Activated T-cell treated with anti-CD3 and anti-CD28 coated beads, Interleukin-2, amount 50 U/mL, for 72 hours (primary cell): ENCODE results near the gene MCF2L. TPM values are rescaled to one million over a fixed set of nuclear protein-coding genes. Genes with fewer than 3 reads are reported as not detected.
A peak's percentile ranks its signal among the peaks of the same experiment; 100 is the strongest.

ENCODE experiments used
- ATAC-seq, 2 donors: fragments of 150-1000 bp; cut with Tn5 transposase; replicated peaks in 1 of 2; 2 replicates each; pipeline ENCODE4 v1.10.0; 2021; ENCODE audit warnings: moderate library complexity in 2 of 2, mild to moderate bottlenecking in 1 of 2
- DNase-seq, 2 donors: peaks; one replicate each; pipeline ENCODE4 v3.0.0; 2021 to 2022; ENCODE audit warnings: mixed read lengths in 1 of 2
- H3K27ac Mint-ChIP-seq: one replicate; pipeline ENCODE4 v1.8.0; 2022; ENCODE audit warnings: mild to moderate bottlenecking, moderate library complexity, mixed read lengths
- H3K27me3 Mint-ChIP-seq: one replicate; pipeline ENCODE4 v1.8.0; 2022; ENCODE audit warnings: low read depth, mixed read lengths
- H3K36me3 Mint-ChIP-seq, 2 donors: one replicate each; pipeline ENCODE4 v1.8.0; 2022; ENCODE audit warnings: mixed read lengths in 2 of 2, mild to moderate bottlenecking in 1 of 2; ENCODE audit not compliant: insufficient read depth in 2 of 2
- H3K4me1 Mint-ChIP-seq: one replicate; pipeline ENCODE4 v1.8.0; 2022; ENCODE audit warnings: low read depth, mixed read lengths
- H3K4me3 Mint-ChIP-seq, 2 donors: one replicate each; pipeline ENCODE4 v1.8.0; 2022; ENCODE audit warnings: mild to moderate bottlenecking in 2 of 2, mixed read lengths in 2 of 2, moderate library complexity in 2 of 2
- H3K9me3 Mint-ChIP-seq, 2 donors: one replicate each; pipeline ENCODE4 v1.8.0; 2022; ENCODE audit warnings: mixed read lengths in 2 of 2
- total RNA-seq, 2 donors: library from RNA; stranded (reverse); gene quantifications; one replicate each; pipeline ENCODE4 v1.2.3, GENCODE V29; 2022

MCF2L gene
- total RNA-seq, 2 donors from 2014 or later: 9.6 to 11.8 TPM

DNA sequence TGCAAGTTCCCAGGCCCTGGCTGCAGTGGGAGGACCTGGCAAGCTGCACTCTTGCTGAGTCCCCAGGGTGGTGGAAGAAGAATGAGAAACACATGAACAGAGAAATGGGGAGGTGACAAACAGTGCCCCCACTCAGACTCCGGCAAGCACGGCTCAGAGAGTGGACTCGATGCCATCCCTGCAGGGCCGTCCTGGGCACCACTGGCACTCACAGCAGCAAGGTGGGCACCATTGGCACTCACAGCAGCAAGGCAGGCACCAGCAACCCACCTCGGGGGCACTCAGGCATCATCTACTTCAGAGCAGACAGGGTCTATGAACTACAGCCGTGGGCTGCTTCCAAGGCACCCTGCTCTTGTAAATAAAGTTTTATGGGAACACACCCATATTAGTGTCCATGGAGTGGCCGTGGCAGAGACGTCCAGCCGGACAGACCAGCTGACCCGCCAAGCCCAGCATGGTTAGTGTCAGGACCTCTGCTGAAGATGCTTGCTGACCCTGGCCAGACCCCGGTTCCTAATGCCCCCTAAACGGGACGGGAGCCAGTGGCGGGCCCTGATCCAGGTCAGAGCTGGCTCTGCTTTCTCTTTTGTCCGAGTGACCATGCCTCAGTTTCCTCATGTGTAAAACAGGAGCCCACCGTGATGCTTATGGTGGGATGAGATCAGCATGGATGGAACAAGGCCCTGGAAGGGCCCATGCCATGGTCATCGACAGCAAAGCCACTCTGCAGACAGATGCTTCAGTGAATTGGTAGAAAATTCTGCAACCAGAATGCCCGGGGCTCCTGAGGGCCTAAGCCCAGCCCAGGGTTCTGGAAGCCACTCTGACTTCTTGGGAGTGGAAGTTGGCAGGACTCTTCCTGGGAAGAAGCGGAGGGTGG, 151.5 kb downstream of the MCF2L start:
- Mint-ChIP-seq H3K27ac (no peak overlapping the region), H3K4me3 (no peak overlapping the region), H3K4me1 (no peaks in the 10 kb centered on the region), H3K27me3 (no peaks in the 10 kb centered on the region), H3K9me3 (no peaks in the 10 kb centered on the region), H3K36me3 (no peaks in the 10 kb centered on the region)
- ATAC-seq (no peak), DNase-seq (no peak)

- DNase-seq (no peak), ATAC-seq (no peak)
- Mint-ChIP-seq H3K27ac (no peak overlapping the region), H3K36me3 (no peaks in the 10 kb centered on the region), H3K9me3 (no peaks in the 10 kb centered on the region), H3K27me3 (no peaks in the 10 kb centered on the region), H3K4me1 (no peaks in the 10 kb centered on the region), H3K4me3 (no peak overlapping the region)
Observed at GRCh38 chr13:113121183-113121927, 152.3 kb downstream of the MCF2L start.

DNA sequence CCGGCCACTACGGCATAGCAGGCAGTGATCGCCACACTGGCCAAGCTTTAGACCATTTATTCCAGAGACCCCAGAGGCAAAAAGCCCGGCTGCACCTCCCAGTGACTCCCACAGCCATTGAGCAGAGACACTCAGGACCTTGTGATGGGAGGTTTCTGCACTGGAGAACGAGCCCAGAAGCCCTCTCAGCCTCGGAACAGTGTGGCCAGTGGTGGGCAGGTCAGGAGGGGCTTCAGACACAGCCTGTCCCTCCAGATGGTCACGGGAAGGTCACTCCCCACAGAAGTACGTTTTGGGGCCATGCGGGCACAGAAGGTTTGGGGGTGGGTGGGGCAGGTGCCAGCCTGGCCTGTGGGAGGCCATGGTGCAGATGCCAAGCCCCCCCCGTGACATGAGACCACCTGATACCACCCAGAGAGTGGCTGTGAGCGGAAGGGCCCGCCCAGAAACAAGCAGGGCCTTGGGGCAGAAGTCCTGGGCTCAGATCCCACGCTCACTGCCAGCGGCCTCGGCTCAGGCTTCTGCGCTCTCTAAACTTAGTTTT, 153.0 kb downstream of the MCF2L start:
- Mint-ChIP-seq H3K36me3 (no peaks in the 10 kb centered on the region), H3K27ac (no peak overlapping the region)
- no peak for DNase-seq

DNA sequence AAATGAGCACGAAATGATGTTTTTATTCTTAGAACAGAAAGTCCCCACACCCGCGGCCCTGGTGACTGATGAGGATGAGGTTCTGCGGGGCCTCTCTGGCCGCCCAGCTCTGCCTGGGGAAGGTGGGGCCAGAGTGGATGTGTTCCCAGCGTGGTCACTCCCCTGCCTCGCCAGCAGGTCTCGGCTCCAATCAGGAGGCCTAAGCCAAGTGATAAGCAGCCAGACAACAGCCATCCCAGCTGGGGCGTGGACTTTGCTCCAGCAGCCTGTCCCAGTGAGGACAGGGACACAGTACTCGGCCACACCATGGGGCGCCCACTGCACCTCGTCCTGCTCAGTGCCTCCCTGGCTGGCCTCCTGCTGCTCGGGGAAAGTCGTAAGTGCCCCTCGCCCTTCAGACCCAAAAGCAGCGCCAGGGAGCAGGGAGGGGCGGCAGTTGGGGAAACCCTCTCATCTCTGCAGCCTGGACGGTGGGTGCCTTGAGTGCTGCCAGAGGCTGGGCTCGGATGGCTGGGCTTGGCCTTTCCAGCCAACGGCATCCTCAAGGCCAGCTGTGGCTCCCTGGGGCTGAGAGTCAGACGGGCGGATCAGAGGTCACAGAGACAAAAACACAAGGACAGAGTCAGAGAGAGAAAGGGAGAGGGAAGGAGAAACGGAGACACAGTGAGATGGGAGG, 153.7 kb downstream of the MCF2L start, which contains the start of gene F10:
Gene F10, plus strand, starts transcription at position 250 of the 676 bp plus-strand sequence. Its CDS starts 57 bp downstream, at position 307.
- Mint-ChIP-seq H3K4me1 (no peaks in the 10 kb centered on the region), H3K4me3 (no peak within 1 kb of the TSS), H3K9me3 (no peaks in the 10 kb centered on the region), H3K27ac (no peak within 1 kb of the TSS), H3K27me3 (peaks cover 7% of the 10 kb centered on the region), H3K36me3 (no peaks in the 10 kb centered on the region)
- no peak for DNase-seq
- no peak for ATAC-seq

More for the DNA sequence above, 153.0 kb downstream of the MCF2L start:
- H3K9me3 Mint-ChIP-seq: no peaks in the 10 kb centered on the region
- H3K4me1 Mint-ChIP-seq: no peaks in the 10 kb centered on the region
- no peak for ATAC-seq
- peaks cover under 1% of the 10 kb centered on the region for H3K27me3 Mint-ChIP-seq
- H3K4me3 Mint-ChIP-seq: no peak overlapping the region

DNA sequence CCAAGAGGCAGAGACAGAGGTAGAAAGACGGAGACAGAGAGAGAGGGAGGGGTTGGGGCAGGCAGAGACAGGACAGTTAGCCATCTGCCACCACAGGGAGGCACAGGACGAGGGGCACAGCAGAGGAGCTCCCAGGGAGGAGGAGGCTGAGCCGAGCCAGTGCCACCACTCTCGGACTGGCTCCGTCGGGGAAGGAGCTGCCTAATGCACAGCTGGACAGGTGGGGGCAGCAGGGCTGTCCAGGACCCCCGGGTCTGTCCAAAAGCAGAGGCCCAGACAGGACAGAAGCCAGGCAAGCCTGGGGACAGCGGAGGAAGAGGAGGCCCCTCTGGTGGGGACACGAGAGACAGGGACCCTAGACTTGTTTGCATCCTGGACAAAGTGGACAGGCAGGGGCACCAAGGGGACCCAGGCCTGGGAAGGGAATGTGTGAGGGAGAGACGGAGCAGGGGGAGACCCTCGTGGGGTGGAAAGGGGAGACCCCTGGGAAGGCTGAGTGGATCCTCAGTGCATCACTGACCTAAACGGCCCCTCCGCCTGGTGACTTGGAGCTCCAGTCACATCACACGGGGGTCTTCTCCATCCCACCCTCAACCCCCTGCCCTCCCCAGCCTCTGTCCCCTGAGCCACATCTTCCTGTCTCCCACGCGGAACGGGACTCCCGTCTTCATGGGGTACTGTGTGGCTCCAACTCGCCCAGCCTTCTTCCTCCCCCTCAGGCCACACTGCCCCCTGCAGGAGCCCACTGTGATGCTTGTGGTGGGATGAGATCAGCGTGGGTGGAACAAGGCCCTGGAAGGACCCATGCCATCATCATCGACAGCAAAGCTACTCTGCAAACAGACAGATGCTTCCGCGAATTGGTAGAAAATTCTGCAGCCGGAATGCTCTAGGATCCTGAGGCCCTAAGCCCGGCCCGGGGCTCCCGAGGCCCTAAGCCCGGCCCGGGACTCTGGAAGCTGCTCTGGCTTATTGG, 154.5 kb downstream of the MCF2L start:
- Mint-ChIP-seq H3K4me1 (no peaks in the 10 kb centered on the region), H3K4me3 (no peak overlapping the region)
- no peak for DNase-seq

GRCh38 chr13:113124211-113124970, 155.4 kb downstream of the MCF2L start:
- Mint-ChIP-seq H3K36me3 (no peaks in the 10 kb centered on the region), H3K4me3 (no peak overlapping the region), H3K4me1 (peaks cover 5% of the 10 kb centered on the region), H3K27ac (no peak overlapping the region), H3K27me3 (peaks cover 20% of the 10 kb centered on the region), H3K9me3 (no peaks in the 10 kb centered on the region)
- ATAC-seq: no peak
- DNase-seq: no peak

More for the DNA sequence above, 154.5 kb downstream of the MCF2L start:
- ATAC-seq: no peak
- H3K9me3 Mint-ChIP-seq: no peaks in the 10 kb centered on the region
- peaks cover 14% of the 10 kb centered on the region for H3K27me3 Mint-ChIP-seq
- no peaks in the 10 kb centered on the region for H3K36me3 Mint-ChIP-seq
- H3K27ac Mint-ChIP-seq: no peak overlapping the region

DNA sequence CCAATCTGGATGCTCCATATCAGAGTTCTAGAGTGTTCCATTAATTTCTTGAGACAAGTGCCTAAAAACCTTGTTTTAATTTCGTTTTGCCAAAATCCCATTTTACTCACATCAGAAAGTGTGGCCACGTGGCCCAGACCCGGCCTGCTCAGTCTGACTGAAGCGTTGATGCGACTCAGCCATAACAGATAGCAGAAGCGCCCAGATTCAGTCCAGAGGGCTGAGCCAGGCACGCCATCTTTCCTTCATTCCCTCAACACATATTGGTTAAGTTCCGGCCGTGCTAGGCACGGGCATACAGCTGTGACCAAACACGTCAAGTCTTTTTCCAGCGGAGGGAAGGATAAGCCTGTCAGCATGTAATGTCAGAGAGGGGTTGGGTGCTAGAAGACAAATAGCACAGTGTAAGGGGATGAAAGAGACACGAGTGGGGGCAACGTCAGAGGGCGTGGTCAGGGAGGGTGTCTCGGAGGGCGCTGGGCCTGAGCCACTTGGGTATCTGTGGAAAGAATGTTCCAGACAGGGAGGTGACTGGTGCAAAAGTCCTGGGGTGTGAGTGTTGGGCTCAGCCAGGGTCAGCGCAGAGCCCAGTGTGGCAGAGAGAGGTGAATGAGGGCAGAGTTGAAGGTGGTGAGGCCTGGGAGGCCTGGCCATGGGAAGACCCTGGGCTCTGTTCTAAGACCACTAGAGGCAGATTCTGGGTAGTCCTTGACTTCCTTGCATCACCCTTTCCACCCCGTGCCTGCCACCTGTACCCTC, 156.7 kb downstream of the MCF2L start:
- no peak for ATAC-seq
- Mint-ChIP-seq H3K9me3 (no peaks in the 10 kb centered on the region), H3K4me1 (peaks cover 7% of the 10 kb centered on the region), H3K36me3 (no peaks in the 10 kb centered on the region), H3K27me3 (peaks cover 29% of the 10 kb centered on the region), H3K4me3 (no peak overlapping the region), H3K27ac (no peak overlapping the region)
- no peak for DNase-seq

GRCh38 chr13:113126265-113127150, 157.5 kb downstream of the MCF2L start:
- Mint-ChIP-seq H3K36me3 (no peaks in the 10 kb centered on the region), H3K4me3 (no peak overlapping the region), H3K27me3 (peaks cover 30% of the 10 kb centered on the region), H3K4me1 (peaks cover 7% of the 10 kb centered on the region), H3K9me3 (no peaks in the 10 kb centered on the region), H3K27ac (no peak overlapping the region)
- ATAC-seq (no peak), DNase-seq (no peak)

- Mint-ChIP-seq H3K4me3 (peak overlapping the region in 1 of 2 donors; percentile 68), H3K36me3 (no peaks in the 10 kb centered on the region), H3K4me1 (peaks cover 7% of the 10 kb centered on the region), H3K9me3 (no peaks in the 10 kb centered on the region), H3K27me3 (peaks cover 42% of the 10 kb centered on the region), H3K27ac (no peak overlapping the region)
- peak; percentile 5 to 15 for ATAC-seq
- no peak for DNase-seq
Observed at GRCh38 chr13:113129480-113129879, 160.5 kb downstream of the MCF2L start.

DNA sequence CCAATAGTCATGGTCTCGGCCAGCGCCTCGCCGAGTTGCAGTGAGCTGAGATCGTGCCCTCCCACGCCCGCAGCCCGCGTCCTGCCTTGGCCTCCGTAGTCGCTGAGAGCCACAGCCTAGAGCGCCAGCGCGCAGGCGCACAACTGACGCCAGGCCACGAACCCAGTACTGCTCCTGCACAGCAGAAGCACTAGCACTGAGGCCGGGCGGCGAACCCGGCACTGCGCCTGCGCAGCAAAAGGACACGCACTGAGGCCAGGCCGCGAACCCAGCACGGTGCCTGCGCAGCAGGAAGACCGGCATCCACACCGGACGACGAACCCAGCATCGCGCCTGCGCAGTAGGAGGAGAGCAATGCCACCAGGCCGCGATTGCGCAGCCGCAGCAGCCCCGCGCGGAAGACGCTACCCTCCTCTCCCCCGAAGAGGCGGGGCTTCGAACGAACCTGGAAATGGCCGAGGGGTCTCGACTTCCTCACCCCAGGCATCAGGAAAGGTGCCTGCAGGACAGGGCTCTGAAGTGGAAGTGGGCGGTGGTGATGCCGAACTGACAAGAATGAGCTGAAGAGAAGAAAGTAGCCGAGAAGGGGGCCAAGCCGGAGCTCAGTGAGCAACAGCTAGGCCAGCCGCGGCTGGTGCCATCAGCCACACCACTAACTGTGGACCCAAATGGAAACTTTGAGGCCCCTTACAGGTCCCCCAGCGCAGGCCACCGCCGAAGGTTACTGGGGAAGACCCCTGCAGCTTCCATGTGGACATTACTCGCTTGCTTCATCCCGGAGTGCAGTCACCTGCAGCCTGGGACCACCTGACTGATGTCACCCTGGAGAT, 161.1 kb downstream of the MCF2L start:
- peak overlapping the region; percentile 68 to 71 for H3K4me3 Mint-ChIP-seq
- H3K27ac Mint-ChIP-seq: no peak overlapping the region
- DNase-seq (peak; percentile 52 to 60), ATAC-seq (peak; percentile 82 to 86)
- H3K4me1 Mint-ChIP-seq: peaks cover 7% of the 10 kb centered on the region
- H3K36me3 Mint-ChIP-seq: no peaks in the 10 kb centered on the region
- peaks cover 42% of the 10 kb centered on the region for H3K27me3 Mint-ChIP-seq
- H3K9me3 Mint-ChIP-seq: no peaks in the 10 kb centered on the region
